Panc1 (cell line): ENCODE results near the gene SPECC1. TPM values are rescaled to one million over a fixed set of nuclear protein-coding genes. Genes with fewer than 3 reads are reported as not detected.

ENCODE experiments used
- ATAC-seq: fragments of 200-7000 bp; cut with Tn5 transposase; 2 replicates; pipeline ENCODE4 v1.9.1; 2020; ENCODE audit warnings: mild to moderate bottlenecking, moderate library complexity
- BruUV-seq: library from RNA; stranded (reverse); fragments of 400-500 nt; replicated peaks from 2 replicates; lab custom pipeline; 2021; lab: Mats Ljungman, UMichigan
- CTCF ChIA-PET: fragments of 300-600 bp; sonication (Branson Sonifier 250); formaldehyde crosslinking; loops from one replicate; lab custom pipeline; 2022; ENCODE audit warnings: antibody characterized with exemption; lab: Charles Lee
- POLR2A ChIA-PET: fragments of 300-600 bp; sonication (Branson Sonifier 250); formaldehyde crosslinking; loops from one replicate; lab custom pipeline; 2022; ENCODE audit warnings: antibody characterized with exemption; lab: Charles Lee
- DNase-seq: peaks from one replicate; pipeline ENCODE4 v3.0.0-alpha.2; 2010; ENCODE audit warnings: low read depth, low spot score
- H3K27ac ChIP-seq: 2 replicates; pipeline ENCODE4 v1.5.1; 2011; ENCODE audit warnings: mild to moderate bottlenecking, low read length, inconsistent platforms
- H3K27me3 ChIP-seq: fragments of 200-500 bp; sonication (Bioruptor generic); 2 replicates; pipeline ENCODE4 v1.6.0; 2014; ENCODE audit warnings: low read length, inconsistent platforms; ENCODE audit not compliant: control insufficient read depth, insufficient read depth
- H3K36me3 ChIP-seq: fragments of 200-500 bp; sonication (Bioruptor generic); 2 replicates; pipeline ENCODE4 v1.5.1; 2014; ENCODE audit warnings: inconsistent platforms, mild to moderate bottlenecking, low read length, moderate library complexity; ENCODE audit not compliant: control insufficient read depth, insufficient read depth
- H3K4me1 ChIP-seq: 2 replicates; pipeline ENCODE4 v1.5.1; 2011; ENCODE audit warnings: inconsistent platforms, mild to moderate bottlenecking, low read length, moderate library complexity; ENCODE audit not compliant: control insufficient read depth, insufficient read depth
- H3K4me3 ChIP-seq, 2 experiments: 2 replicates each; pipeline ENCODE4 v1.5.1; 2011 to 2012; ENCODE audit warnings: low read depth in 2 of 2, low read length in 2 of 2, mild to moderate bottlenecking in 2 of 2, inconsistent platforms in 1 of 2, moderate library complexity in 1 of 2
- H3K9me3 ChIP-seq: fragments of 200-500 bp; sonication (Bioruptor generic); 2 replicates; pipeline ENCODE4 v1.5.1; 2014; ENCODE audit warnings: low read depth, mild to moderate bottlenecking, inconsistent platforms, low read length, moderate library complexity; ENCODE audit not compliant: control insufficient read depth, insufficient read depth
- POLR2AphosphoS5 ChIP-seq: IDR thresholded peaks from 2 replicates; pipeline ENCODE4 v1.6.1; 2012; ENCODE audit warnings: mild to moderate bottlenecking, low read depth, low read length, moderate library complexity
- SIN3A ChIP-seq: IDR thresholded peaks from 2 replicates; pipeline ENCODE4 v1.6.1; 2012; ENCODE audit warnings: low read depth, mild to moderate bottlenecking, low read length, moderate library complexity, borderline replicate concordance; ENCODE audit not compliant: insufficient read depth
- TCF7L2 ChIP-seq: IDR thresholded peaks from 2 replicates; pipeline ENCODE4 v1.6.1; 2011; ENCODE audit warnings: mild to moderate bottlenecking, low read depth, low read length, inconsistent platforms
- in situ Hi-C: cut with HindIII; loops from 2 replicates; pipeline ENCODE4 v1.10.0; 2016; ENCODE audit warnings: low sequenced_read_pairs, low pct_unique_long_range_greater_than_20kb
- intact Hi-C: fragments of 100-400 bp; cut with micrococcal nuclease; formaldehyde crosslinking; loops from one replicate; pipeline ENCODE4 v1.10.0; 2022; ENCODE audit not compliant: unreplicated experiment
- total RNA-seq: library from RNA; stranded (reverse); gene quantifications from one replicate; pipeline ENCODE4 v1.2.1, GENCODE V29; 2021; ENCODE audit not compliant: unreplicated experiment
- TF ChIP-seq, protein P1 (sequence below), 2 experiments: IDR thresholded peaks; 2 replicates each; pipeline ENCODE4 v1.6.1; 2011 to 2012; ENCODE audit warnings: low read depth in 2 of 2, control low read depth in 1 of 2, low read length in 1 of 2, mild to moderate bottlenecking in 1 of 2, moderate library complexity in 1 of 2; ENCODE audit not compliant: insufficient read depth in 1 of 2
- TF ChIP-seq, protein P2 (sequence below): fragments of 450-650 bp; IDR thresholded peaks from 2 replicates; pipeline ENCODE4 v1.5.1; 2017; ENCODE audit warnings: mild to moderate bottlenecking

Gene SPECC1
- total RNA-seq, 1 experiment from 2014 or later = 80.8 TPM

DNA sequence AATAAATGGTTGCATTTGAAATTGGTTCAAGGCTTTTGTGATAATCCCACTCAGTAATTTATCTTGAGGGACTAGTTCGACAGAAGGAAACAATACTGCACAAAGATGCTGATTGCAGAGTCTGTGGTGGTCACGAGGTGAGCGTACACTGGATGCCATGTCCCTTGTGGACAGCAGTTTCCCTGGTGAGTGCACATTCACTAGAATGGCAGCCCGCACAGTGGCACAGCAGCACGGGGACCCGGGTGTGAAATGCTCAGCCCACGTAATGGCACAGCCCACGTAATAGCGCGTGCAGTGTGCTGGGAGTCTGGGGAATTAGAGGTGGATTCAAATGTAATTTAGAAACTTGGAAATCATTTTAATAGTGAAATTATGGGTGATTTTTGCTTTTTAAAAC, 304.1 kb downstream of the SPECC1 start:
- Histone ChIP-seq H3K4me1 (no peaks in the 10 kb centered on the region), H3K9me3 (no peaks in the 10 kb centered on the region), H3K4me3 (no peak overlapping the region), H3K27me3 (no peaks in the 10 kb centered on the region), H3K27ac (no peak overlapping the region), H3K36me3 (no peaks in the 10 kb centered on the region)
- no peak for DNase-seq
- intact Hi-C loops = no loop called here
- ChIA-PET POLR2A (no interaction called here), CTCF (no interaction called here)
- in situ Hi-C loops = no loop called here
- BruUV-seq = TSS peak; percentile 25
- no peak for ATAC-seq
- TF ChIP-seq SIN3A (no peak), TCF7L2 (no peak), POLR2AphosphoS5 (no peak)
- TF ChIP-seq, protein P1, sequence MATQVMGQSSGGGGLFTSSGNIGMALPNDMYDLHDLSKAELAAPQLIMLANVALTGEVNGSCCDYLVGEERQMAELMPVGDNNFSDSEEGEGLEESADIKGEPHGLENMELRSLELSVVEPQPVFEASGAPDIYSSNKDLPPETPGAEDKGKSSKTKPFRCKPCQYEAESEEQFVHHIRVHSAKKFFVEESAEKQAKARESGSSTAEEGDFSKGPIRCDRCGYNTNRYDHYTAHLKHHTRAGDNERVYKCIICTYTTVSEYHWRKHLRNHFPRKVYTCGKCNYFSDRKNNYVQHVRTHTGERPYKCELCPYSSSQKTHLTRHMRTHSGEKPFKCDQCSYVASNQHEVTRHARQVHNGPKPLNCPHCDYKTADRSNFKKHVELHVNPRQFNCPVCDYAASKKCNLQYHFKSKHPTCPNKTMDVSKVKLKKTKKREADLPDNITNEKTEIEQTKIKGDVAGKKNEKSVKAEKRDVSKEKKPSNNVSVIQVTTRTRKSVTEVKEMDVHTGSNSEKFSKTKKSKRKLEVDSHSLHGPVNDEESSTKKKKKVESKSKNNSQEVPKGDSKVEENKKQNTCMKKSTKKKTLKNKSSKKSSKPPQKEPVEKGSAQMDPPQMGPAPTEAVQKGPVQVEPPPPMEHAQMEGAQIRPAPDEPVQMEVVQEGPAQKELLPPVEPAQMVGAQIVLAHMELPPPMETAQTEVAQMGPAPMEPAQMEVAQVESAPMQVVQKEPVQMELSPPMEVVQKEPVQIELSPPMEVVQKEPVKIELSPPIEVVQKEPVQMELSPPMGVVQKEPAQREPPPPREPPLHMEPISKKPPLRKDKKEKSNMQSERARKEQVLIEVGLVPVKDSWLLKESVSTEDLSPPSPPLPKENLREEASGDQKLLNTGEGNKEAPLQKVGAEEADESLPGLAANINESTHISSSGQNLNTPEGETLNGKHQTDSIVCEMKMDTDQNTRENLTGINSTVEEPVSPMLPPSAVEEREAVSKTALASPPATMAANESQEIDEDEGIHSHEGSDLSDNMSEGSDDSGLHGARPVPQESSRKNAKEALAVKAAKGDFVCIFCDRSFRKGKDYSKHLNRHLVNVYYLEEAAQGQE (IDR thresholded peaks at IDR 0.05; ENCODE audit: insufficient read depth in 1 of 2, low read depth in 2 of 2, low read length in 1 of 2) = no peak
- TF ChIP-seq, protein P2, sequence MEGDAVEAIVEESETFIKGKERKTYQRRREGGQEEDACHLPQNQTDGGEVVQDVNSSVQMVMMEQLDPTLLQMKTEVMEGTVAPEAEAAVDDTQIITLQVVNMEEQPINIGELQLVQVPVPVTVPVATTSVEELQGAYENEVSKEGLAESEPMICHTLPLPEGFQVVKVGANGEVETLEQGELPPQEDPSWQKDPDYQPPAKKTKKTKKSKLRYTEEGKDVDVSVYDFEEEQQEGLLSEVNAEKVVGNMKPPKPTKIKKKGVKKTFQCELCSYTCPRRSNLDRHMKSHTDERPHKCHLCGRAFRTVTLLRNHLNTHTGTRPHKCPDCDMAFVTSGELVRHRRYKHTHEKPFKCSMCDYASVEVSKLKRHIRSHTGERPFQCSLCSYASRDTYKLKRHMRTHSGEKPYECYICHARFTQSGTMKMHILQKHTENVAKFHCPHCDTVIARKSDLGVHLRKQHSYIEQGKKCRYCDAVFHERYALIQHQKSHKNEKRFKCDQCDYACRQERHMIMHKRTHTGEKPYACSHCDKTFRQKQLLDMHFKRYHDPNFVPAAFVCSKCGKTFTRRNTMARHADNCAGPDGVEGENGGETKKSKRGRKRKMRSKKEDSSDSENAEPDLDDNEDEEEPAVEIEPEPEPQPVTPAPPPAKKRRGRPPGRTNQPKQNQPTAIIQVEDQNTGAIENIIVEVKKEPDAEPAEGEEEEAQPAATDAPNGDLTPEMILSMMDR = no peak

DNA sequence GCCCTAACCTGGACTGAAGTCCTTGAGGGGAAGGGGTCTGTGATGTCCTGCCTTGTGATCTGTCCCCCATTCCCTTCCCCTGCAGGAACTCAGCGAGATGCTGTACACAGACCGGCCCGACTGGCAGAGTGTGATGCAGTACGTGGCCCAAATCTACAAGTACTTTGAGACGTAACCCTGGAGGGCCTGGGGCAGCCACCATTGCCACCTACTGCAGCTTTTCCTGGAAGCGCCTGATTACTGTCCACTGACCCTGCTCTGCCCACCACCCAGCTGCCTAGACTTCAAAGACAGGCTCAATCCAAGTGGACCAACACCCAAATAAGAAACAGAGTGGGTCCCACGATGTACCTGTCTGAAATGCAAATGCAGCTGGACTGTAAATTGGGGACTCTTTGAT, 304.7 kb downstream of the SPECC1 start:
- intact Hi-C loops (no loop called here), in situ Hi-C loops (no loop called here)
- H3K4me3 ChIP-seq = no peak overlapping the region
- ATAC-seq (no peak), DNase-seq (no peak)
- no peaks in the 10 kb centered on the region for H3K36me3 ChIP-seq
- TF ChIP-seq, protein P2 = no peak
- TF ChIP-seq, protein P1 (IDR thresholded peaks at IDR 0.05; ENCODE audit: insufficient read depth in 1 of 2, low read depth in 2 of 2, low read length in 1 of 2) = no peak
- no peak for TF ChIP-seq SIN3A
- no peak for TF ChIP-seq POLR2AphosphoS5
- no peak for TF ChIP-seq TCF7L2
- no peaks in the 10 kb centered on the region for H3K27me3 ChIP-seq
- H3K9me3 ChIP-seq = no peaks in the 10 kb centered on the region
- ChIA-PET CTCF (no interaction called here), POLR2A (no interaction called here)
- no TSS peak for BruUV-seq
- H3K4me1 ChIP-seq = no peaks in the 10 kb centered on the region
- no peak overlapping the region for H3K27ac ChIP-seq
